H54 (cell line): ENCODE results near the gene STMND1.

ENCODE experiments used
- DNase-seq: peaks from one replicate; pipeline ENCODE4 v3.0.0; 2011; ENCODE audit warnings: low spot score, mixed read lengths; ENCODE audit not compliant: insufficient read length
- FAIRE-seq: peaks from 3 replicates; lab custom pipeline; 2011; peaks lifted over from hg19 to GRCh38; lab: Jason Lieb, UNC
- POLR2A ChIP-seq: IDR thresholded peaks from 2 replicates; pipeline ENCODE4 v1.6.1; 2011; ENCODE audit warnings: low read depth, mild to moderate bottlenecking, low read length

The STMND1 gene

GRCh38 chr6:17156966-17157365 lies 55.1 kb downstream of the STMND1 start:
- FAIRE-seq, result no peak
- TF ChIP-seq POLR2A, result no peak
- no peak for DNase-seq

- FAIRE-seq, result no peak
- DNase-seq, result no peak
Measured at GRCh38 chr6:17157617-17158016, 55.8 kb downstream of the STMND1 start.

GRCh38 chr6:17159240-17159639 lies 57.4 kb downstream of the STMND1 start:
- FAIRE-seq (no peak), DNase-seq (no peak)
- TF ChIP-seq POLR2A, result no peak

More at GRCh38 chr6:17157617-17158016, 55.8 kb downstream of the STMND1 start:
- no peak for TF ChIP-seq POLR2A

GRCh38 chr6:17161076-17161475 lies 59.2 kb downstream of the STMND1 start:
- TF ChIP-seq POLR2A, result no peak
- DNase-seq (no peak), FAIRE-seq (no peak)

- FAIRE-seq, result no peak
- TF ChIP-seq POLR2A, result no peak
- no peak for DNase-seq
Measured at GRCh38 chr6:17165383-17165782, 63.5 kb downstream of the STMND1 start.

- peak; percentile 33 for DNase-seq
- no peak for FAIRE-seq
- TF ChIP-seq POLR2A, result no peak
Measured at GRCh38 chr6:17167327-17167979, 65.6 kb downstream of the STMND1 start.

- FAIRE-seq (no peak), DNase-seq (no peak)
- no peak for TF ChIP-seq POLR2A
Measured at GRCh38 chr6:17169291-17169690, 67.4 kb downstream of the STMND1 start.

GRCh38 chr6:17169711-17170110 lies 67.9 kb downstream of the STMND1 start:
- DNase-seq (no peak), FAIRE-seq (no peak)
- TF ChIP-seq POLR2A, result no peak

GRCh38 chr6:17172836-17173470 lies 71.1 kb downstream of the STMND1 start:
- DNase-seq (no peak), FAIRE-seq (no peak)
- TF ChIP-seq POLR2A, result no peak

- no peak for TF ChIP-seq POLR2A
- no peak for FAIRE-seq
- no peak for DNase-seq
Measured at GRCh38 chr6:17178326-17178725, 76.5 kb downstream of the STMND1 start.

GRCh38 chr6:17178754-17179529 lies 77.1 kb downstream of the STMND1 start:
- DNase-seq (peak; percentile 17), FAIRE-seq (no peak)
- TF ChIP-seq POLR2A, result no peak

- no peak for FAIRE-seq
- TF ChIP-seq POLR2A, result no peak
Measured at GRCh38 chr6:17179530-17180073, 77.8 kb downstream of the STMND1 start.

More at GRCh38 chr6:17179530-17180073, 77.8 kb downstream of the STMND1 start:
- DNase-seq, result no peak
